Measurements from ENCODE around the gene CENPO.

- no peak for TF ChIP-seq SP1 (IDR thresholded peaks at IDR 0.05)
- no peak for TF ChIP-seq L3MBTL2 (conservative IDR thresholded peaks at IDR 0.05)
- TF ChIP-seq SUZ12 (IDR thresholded peaks at IDR 0.05): no peak
- no peak for TF ChIP-seq FOXK2 (IDR thresholded peaks at IDR 0.05)
- no peak for TF ChIP-seq BHLHE40 (IDR thresholded peaks at IDR 0.05; ENCODE audit: borderline replicate concordance)
Measured at GRCh38 chr2:24853046-24853445, 59.8 kb downstream of the CENPO start.
